ENCODE measurements around the gene AHCY.

Gene AHCY

GRCh38 chr20:34285450-34285849 lies 17.7 kb downstream of the AHCY start:
- ChIA-PET POLR2A (no interaction called here), CTCF (no interaction called here)
- DNase-seq (ENCODE audit: extremely low spot score) = no peak
- TF ChIP-seq, protein P1, sequence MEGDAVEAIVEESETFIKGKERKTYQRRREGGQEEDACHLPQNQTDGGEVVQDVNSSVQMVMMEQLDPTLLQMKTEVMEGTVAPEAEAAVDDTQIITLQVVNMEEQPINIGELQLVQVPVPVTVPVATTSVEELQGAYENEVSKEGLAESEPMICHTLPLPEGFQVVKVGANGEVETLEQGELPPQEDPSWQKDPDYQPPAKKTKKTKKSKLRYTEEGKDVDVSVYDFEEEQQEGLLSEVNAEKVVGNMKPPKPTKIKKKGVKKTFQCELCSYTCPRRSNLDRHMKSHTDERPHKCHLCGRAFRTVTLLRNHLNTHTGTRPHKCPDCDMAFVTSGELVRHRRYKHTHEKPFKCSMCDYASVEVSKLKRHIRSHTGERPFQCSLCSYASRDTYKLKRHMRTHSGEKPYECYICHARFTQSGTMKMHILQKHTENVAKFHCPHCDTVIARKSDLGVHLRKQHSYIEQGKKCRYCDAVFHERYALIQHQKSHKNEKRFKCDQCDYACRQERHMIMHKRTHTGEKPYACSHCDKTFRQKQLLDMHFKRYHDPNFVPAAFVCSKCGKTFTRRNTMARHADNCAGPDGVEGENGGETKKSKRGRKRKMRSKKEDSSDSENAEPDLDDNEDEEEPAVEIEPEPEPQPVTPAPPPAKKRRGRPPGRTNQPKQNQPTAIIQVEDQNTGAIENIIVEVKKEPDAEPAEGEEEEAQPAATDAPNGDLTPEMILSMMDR (IDR thresholded peaks at IDR 0.05; ENCODE audit: control extremely low read depth, extremely low read depth, low read depth, missing control alignments) = no peak

GRCh38 chr20:34283844-34284243 lies 19.3 kb downstream of the AHCY start:
- no peak for DNase-seq (ENCODE audit: extremely low spot score)
- POLR2A ChIA-PET = no interaction called here
- TF ChIP-seq, protein P1 (IDR thresholded peaks at IDR 0.05; ENCODE audit: control extremely low read depth, extremely low read depth, low read depth, missing control alignments) = no peak
- CTCF ChIA-PET = interaction anchor here (1.2 to 1.7 kb wide), 3 partner anchors 29 to 486 kb away, joined by 4 to 5 read pairs (median 5); no protein-coding TSS in a partner anchor

DNA sequence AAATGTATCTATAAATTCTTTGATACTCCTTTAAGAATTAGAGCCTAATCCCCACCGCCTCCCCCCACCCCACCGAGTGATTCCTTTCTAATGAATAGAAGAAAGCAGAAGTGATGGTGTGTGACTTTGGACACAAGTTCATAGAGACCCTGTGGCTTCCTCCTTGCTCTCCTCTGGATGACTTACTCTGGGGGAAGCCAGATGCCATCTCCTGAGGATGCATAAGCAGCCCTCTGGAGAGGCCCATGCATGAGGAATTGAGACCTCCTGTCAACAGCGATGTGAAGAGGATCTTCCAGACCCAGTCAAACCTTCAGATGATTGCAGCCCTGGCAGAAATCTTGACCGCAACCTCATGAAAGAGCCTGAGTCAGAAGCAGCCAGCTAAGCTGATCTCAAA lies 21.1 kb downstream of the AHCY start:
- DNase-seq (ENCODE audit: extremely low spot score) = no peak
- POLR2A ChIA-PET = no interaction called here
- TF ChIP-seq, protein P1 (IDR thresholded peaks at IDR 0.05; ENCODE audit: control extremely low read depth, extremely low read depth, low read depth, missing control alignments) = no peak
- CTCF ChIA-PET = interaction anchor here (1.2 to 1.7 kb wide), 2 partner anchors 27 to 31 kb away, joined by 4 to 5 read pairs; no protein-coding TSS in a partner anchor

DNA sequence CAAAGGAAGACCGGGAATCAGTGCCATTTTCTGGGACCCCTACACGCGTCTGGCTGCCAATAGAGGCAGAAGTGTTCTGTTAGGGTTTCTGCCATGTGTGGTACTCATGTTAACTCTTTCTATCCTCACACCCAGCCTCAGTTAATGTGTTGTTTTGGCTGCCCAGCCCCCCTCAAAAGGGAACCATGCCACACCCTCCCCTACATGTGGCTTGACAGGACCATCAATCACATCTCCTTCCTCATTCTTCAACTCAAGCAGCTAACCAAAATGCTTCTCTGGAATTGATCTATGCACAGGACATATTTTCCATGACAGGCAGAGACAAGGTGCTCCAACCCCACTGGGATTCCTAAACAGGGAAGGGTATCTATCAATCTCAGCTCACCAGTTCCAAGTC lies 22.0 kb downstream of the AHCY start:
- CTCF ChIA-PET = interaction anchor here (1.0 to 1.2 kb wide), 2 partner anchors 26 to 32 kb away, joined by 3 to 4 read pairs; no protein-coding TSS in a partner anchor
- no peak for DNase-seq (ENCODE audit: extremely low spot score)
- TF ChIP-seq, protein P1 (IDR thresholded peaks at IDR 0.05; ENCODE audit: control extremely low read depth, extremely low read depth, low read depth, missing control alignments) = no peak
- POLR2A ChIA-PET = no interaction called here

GRCh38 chr20:34274694-34275093 lies 28.5 kb downstream of the AHCY start:
- POLR2A ChIA-PET = interaction anchor here (0.7 kb wide), 1 partner anchor 85 kb away, joined by 8 read pairs; no protein-coding TSS in a partner anchor
- no peak for DNase-seq (ENCODE audit: extremely low spot score)
- CTCF ChIA-PET = interaction anchor here (1.0 to 3.0 kb wide), 3 partner anchors 13 to 19 kb away, joined by 3 to 9 read pairs (median 3); no protein-coding TSS in a partner anchor
- TF ChIP-seq, protein P1 (IDR thresholded peaks at IDR 0.05; ENCODE audit: control extremely low read depth, extremely low read depth, low read depth, missing control alignments) = no peak

- ChIA-PET CTCF (interaction anchor here (1.3 to 2.1 kb wide), 3 partner anchors 17 to 39 kb away, joined by 4 read pairs; no protein-coding TSS in a partner anchor), POLR2A (no interaction called here)
- TF ChIP-seq, protein P1 (IDR thresholded peaks at IDR 0.05; ENCODE audit: control extremely low read depth, extremely low read depth, low read depth, missing control alignments) = no peak
- no peak for DNase-seq (ENCODE audit: extremely low spot score)
Measured at GRCh38 chr20:34271956-34272355, 31.2 kb downstream of the AHCY start.

Data from GM10248 (cell line).